ENCODE results near the gene GLIS1. TPM values are rescaled to one million over a fixed set of nuclear protein-coding genes. Genes with fewer than 3 reads are reported as not detected.

The GLIS1 gene
- total and polyA plus RNA-seq, 2 donors (not counting 3 experiments of a cell fraction or from before 2014, with no cell fraction given): not detected

GRCh38 chr1:53705446-53706096 is 33.4 kb downstream of the GLIS1 start:
- no peak for DNase-seq (ENCODE audit: low read depth, low spot score)
- TF ChIP-seq MYC (IDR thresholded peaks at IDR 0.05; ENCODE audit: low read depth, low read length) (no peak), JUN (IDR thresholded peaks at IDR 0.05; ENCODE audit: borderline replicate concordance, insufficient read depth, insufficient read length, low read depth) (no peak), FOS (IDR thresholded peaks at IDR 0.05; ENCODE audit: borderline replicate concordance, insufficient read depth, low read length) (no peak), MAX (IDR thresholded peaks at IDR 0.05; ENCODE audit: insufficient read depth, insufficient read length) (no peak), CTCF (IDR thresholded peaks at IDR 0.05; ENCODE audit: extremely low read depth in 1 of 2, insufficient read depth in 1 of 2, low read depth in 1 of 2, low read length in 2 of 2) (no peak)
- no peak overlapping the region for H3K4me2 ChIP-seq (ENCODE audit: insufficient read depth, low read length)
- no peaks in the 10 kb centered on the region for H4K20me1 ChIP-seq (replicated peaks; ENCODE audit: control insufficient read depth, extremely low read depth, insufficient read depth, low read length)
- no peaks in the 10 kb centered on the region for H3K79me2 ChIP-seq (ENCODE audit: control insufficient read depth, insufficient read depth, low read length)
- no peaks in the 10 kb centered on the region for H3K4me1 ChIP-seq (ENCODE audit: control insufficient read depth, extremely low read depth, insufficient read depth, low read length)
- H3K9me3 ChIP-seq (replicated peaks; ENCODE audit: control insufficient read depth, insufficient read depth, low read length): no peaks in the 10 kb centered on the region
- no peaks in the 10 kb centered on the region for H3K9me1 ChIP-seq (replicated peaks; ENCODE audit: control insufficient read depth, extremely low read depth, insufficient read depth, low read length)
- H3K9ac ChIP-seq (replicated peaks; ENCODE audit: extremely low read depth, insufficient read depth, low read length): no peak overlapping the region
- H3K27ac ChIP-seq (ENCODE audit: insufficient read depth, low read depth, low read length): no peak overlapping the region
- no peaks in the 10 kb centered on the region for H3K36me3 ChIP-seq (ENCODE audit: control insufficient read depth in 2 of 2, extremely low read depth in 1 of 2, insufficient read depth in 2 of 2, low read length in 2 of 2)
- CTCF ChIA-PET: interaction anchor here (1.8 kb wide), 1 partner anchor 10 kb away, joined by 10 read pairs; no protein-coding TSS in a partner anchor
- H3K4me3 ChIP-seq (replicated peaks in 1 of 3; ENCODE audit: insufficient read depth in 1 of 3, low read depth in 1 of 3, low read length in 3 of 3): no peak overlapping the region
- dilution Hi-C loops (cut with MboI; ENCODE audit: extremely low pct_ligation_motif_present, low sequenced_read_pairs): no loop called here
- POLR2A ChIA-PET: no interaction called here
- intact Hi-C loops (cut with micrococcal nuclease): no loop called here
- no peak for FAIRE-seq
- H3K27me3 ChIP-seq (ENCODE audit: control insufficient read depth in 2 of 2, insufficient read depth in 2 of 2, low read length in 2 of 2): peaks cover 12 to 16% of the 10 kb centered on the region in 2 experiments
- no peak overlapping the region for H2AFZ ChIP-seq (ENCODE audit: low read depth, low read length)
- no TSS peak for BruUV-seq (replicated peaks)
